HepG2 (cell line): ENCODE data around the gene TMEM121. TPM values are rescaled to one million over a fixed set of nuclear protein-coding genes. Genes with fewer than 3 reads are reported as not detected.

Source experiments
- ATAC-seq: fragments of 200-7000 bp; cut with Tn5 transposase; 3 replicates; pipeline ENCODE4 v1.9.1; 2020; ENCODE audit warnings: mild to moderate bottlenecking, moderate library complexity
- BruUV-seq: library from RNA; stranded (reverse); fragments of 400-500 nt; replicated peaks from 2 replicates; lab custom pipeline; 2021; lab: Mats Ljungman, UMichigan
- CTCF ChIA-PET: fragments of 300-600 bp; formaldehyde crosslinking; extraction: SDS; loops from one replicate; lab custom pipeline; 2021; ENCODE audit warnings: low total read pairs, inconsistent platforms, low intra/inter-chr PET ratio; lab: Yijun Ruan, JAX
- POLR2A ChIA-PET: fragments of 350-600 bp; sonication (Branson Sonifier 250); formaldehyde crosslinking; loops from one replicate; lab custom pipeline; 2020; ENCODE audit warnings: antibody characterized with exemption, inconsistent platforms; lab: Yijun Ruan, JAX
- DNase-seq: peaks from one replicate; pipeline ENCODE4 v3.0.0-alpha.2; 2015; ENCODE audit warnings: low spot score
- FAIRE-seq: peaks from 3 replicates; lab custom pipeline; 2011; peaks lifted over from hg19 to GRCh38; lab: Jason Lieb, UNC
- H2AFZ ChIP-seq: one replicate; pipeline ENCODE4 v1.6.1; 2011; ENCODE audit warnings: low read length, inconsistent platforms
- H3K27ac ChIP-seq: fragments of 300-600 bp; 3 replicates; pipeline ENCODE4 v1.8.0; 2011; ENCODE audit warnings: mixed run types, mild to moderate bottlenecking, mixed read lengths, low read length, inconsistent platforms; ENCODE audit not compliant: insufficient read depth; ENCODE audit errors: extremely low read length
- H3K27me3 ChIP-seq, 2 experiments: fragments of 200-600 bp in 1 of 2; 2 replicates in 1 of 2; 3 replicates in 1 of 2; pipeline versions ENCODE4 v1.6.0 to v1.8.0; 2011; ENCODE audit warnings: low read length in 2 of 2, mild to moderate bottlenecking in 2 of 2, moderate library complexity in 2 of 2, inconsistent platforms in 1 of 2; ENCODE audit not compliant: insufficient read depth in 2 of 2, control insufficient read depth in 1 of 2
- H3K36me3 ChIP-seq, 2 experiments: fragments of 200-600 bp in 1 of 2; replicated peaks in 1 of 2; 2 replicates in 1 of 2; 3 replicates in 1 of 2; pipeline versions ENCODE4 v1.5.1 to v1.8.0; 2011; ENCODE audit warnings: low read length in 2 of 2, inconsistent platforms in 1 of 2; ENCODE audit not compliant: insufficient read depth in 2 of 2, control insufficient read depth in 1 of 2
- H3K4me1 ChIP-seq: 2 replicates; pipeline ENCODE4 v1.5.1; 2012; ENCODE audit warnings: low read length, inconsistent platforms; ENCODE audit not compliant: insufficient read depth
- H3K4me2 ChIP-seq: 2 replicates; pipeline ENCODE4 v1.6.0; 2011; ENCODE audit warnings: low read depth, low read length, inconsistent platforms
- H3K4me3 ChIP-seq, 3 experiments: fragments of 200-600 bp in 1 of 3; sonication (generic), shearing (Covaris generic) in 1 of 3; replicated peaks in 1 of 3; 2 replicates each; pipeline ENCODE4 v1.5.1; 2011 to 2016; ENCODE audit warnings: low read length in 3 of 3, inconsistent platforms in 2 of 3, low read depth in 2 of 3, mild to moderate bottlenecking in 2 of 3, control low read depth in 1 of 3, mixed read lengths in 1 of 3; ENCODE audit not compliant: insufficient read depth in 1 of 3
- H3K79me2 ChIP-seq: one replicate; pipeline ENCODE4 v1.6.1; 2011; ENCODE audit warnings: low read length, inconsistent platforms; ENCODE audit not compliant: insufficient read depth
- H3K9ac ChIP-seq: 2 replicates; pipeline ENCODE4 v1.6.0; 2011; ENCODE audit warnings: mild to moderate bottlenecking, low read depth, low read length, inconsistent platforms; ENCODE audit not compliant: insufficient read depth
- H3K9me3 ChIP-seq: 2 replicates; pipeline ENCODE4 v1.5.1; 2012; ENCODE audit warnings: mild to moderate bottlenecking, low read length
- H4K20me1 ChIP-seq: 2 replicates; pipeline ENCODE4 v1.6.0; 2011; ENCODE audit warnings: inconsistent platforms, mild to moderate bottlenecking, low read length, moderate library complexity; ENCODE audit not compliant: insufficient read depth
- AHR ChIP-seq: IDR thresholded peaks from 2 replicates; pipeline ENCODE4 v1.6.1; 2018; ENCODE audit warnings: missing genetic modification reagents, missing compliant biosample characterization
- ARID5B ChIP-seq: IDR thresholded peaks from 2 replicates; pipeline ENCODE4 v1.4.0; 2020; ENCODE audit warnings: mild to moderate bottlenecking, missing genetic modification reagents
- FOXA3 ChIP-seq: IDR thresholded peaks from 2 replicates; pipeline ENCODE4 v1.6.1; 2016; ENCODE audit warnings: missing genetic modification reagents, missing compliant biosample characterization
- KDM5A ChIP-seq: fragments of 200-600 bp; sonication (generic); IDR thresholded peaks from 2 replicates; pipeline ENCODE4 v1.7.0; 2018; ENCODE audit warnings: antibody characterized with exemption, mild to moderate bottlenecking, low read length, borderline replicate concordance
- MED8 ChIP-seq: sonication (generic); formaldehyde crosslinking; IDR thresholded peaks from 2 replicates; pipeline ENCODE4 v1.8.1; 2023; ENCODE audit warnings: mild to moderate bottlenecking, missing genetic modification reagents; ENCODE audit not compliant: insufficient replicate concordance
- MXI1 ChIP-seq: IDR thresholded peaks from 3 replicates; pipeline ENCODE4 v1.6.1; 2012; ENCODE audit warnings: low read depth, low read length, inconsistent platforms, borderline replicate concordance
- ZBTB34 ChIP-seq: sonication (generic); formaldehyde crosslinking; IDR thresholded peaks from 2 replicates; pipeline ENCODE4 v1.8.0; 2022; ENCODE audit warnings: mild to moderate bottlenecking, missing genetic modification reagents
- ZFP36 ChIP-seq: fragments of 150-350 bp; IDR thresholded peaks from 2 replicates; pipeline ENCODE4 v1.6.1; 2018; ENCODE audit warnings: borderline replicate concordance, low read length, low read depth; ENCODE audit not compliant: partially characterized antibody
- ZKSCAN5 ChIP-seq: sonication (generic); formaldehyde crosslinking; IDR thresholded peaks from 2 replicates; pipeline ENCODE4 v1.5.1; 2020; ENCODE audit warnings: mild to moderate bottlenecking, missing genetic modification reagents
- ZNF235 ChIP-seq: sonication (generic); formaldehyde crosslinking; IDR thresholded peaks from 2 replicates; pipeline ENCODE4 v1.8.1; 2023; ENCODE audit warnings: mild to moderate bottlenecking, missing genetic modification reagents, borderline replicate concordance
- ZNF512B ChIP-seq: sonication (generic); formaldehyde crosslinking; IDR thresholded peaks from 2 replicates; pipeline ENCODE4 v1.5.1; 2020; ENCODE audit warnings: missing genetic modification reagents, mild to moderate bottlenecking, borderline replicate concordance
- ZNF550 ChIP-seq: sonication (generic); formaldehyde crosslinking; IDR thresholded peaks from 2 replicates; pipeline ENCODE4 v1.4.0; 2020; ENCODE audit warnings: mild to moderate bottlenecking, missing genetic modification reagents, borderline replicate concordance
- WGBS: methylation state at CpG from one replicate; pipeline ENCODE4 v1.1.6; 2017; ENCODE audit warnings: low lambda C conversion rate; 5-methylcytosine and 5-hydroxymethylcytosine counted together
- in situ Hi-C: cut with HindIII; loops from 2 replicates; pipeline ENCODE4 v1.10.0; 2017; ENCODE audit warnings: low pct_unique_long_range_greater_than_20kb; ENCODE audit not compliant: extremely low pct_ligation_motif_present
- intact Hi-C: fragments of 100-400 bp; cut with micrococcal nuclease; formaldehyde crosslinking; loops from one replicate; pipeline ENCODE4 v1.10.0; 2022; ENCODE audit not compliant: unreplicated experiment
- polyA plus RNA-seq, 8 experiments: library from polyadenylated mRNA; depleted of rRNA in 3 of 8; stranded (reverse) in 7 of 8; unstranded in 1 of 8; fragments of >200 nt; fragmentation: Illumina TruSeq in 4 of 8; extraction: Trizol in 4 of 8; gene quantifications; 2 replicates each; pipeline versions ENCODE4 v1.2.1 to v1.2.3, GENCODE V29; 2011 to 2016; ENCODE audit warnings: low read depth in 4 of 8, missing spikeins in 1 of 8, mixed read lengths in 1 of 8; ENCODE audit not compliant: insufficient read depth in 1 of 8
- total RNA-seq, 5 experiments: library from RNA; depleted of rRNA; stranded (reverse); fragments of >200 nt; fragmentation: Illumina TruSeq; extraction: Trizol; gene quantifications; 2 replicates each; pipeline ENCODE4 v1.2.3, GENCODE V29; 2016; ENCODE audit warnings: low read depth in 1 of 5

TMEM121 gene
- total and polyA plus RNA-seq, 2 of the 13 experiments (the other 11 are each of a cell fraction or from before 2014, with no cell fraction given): 6.6 to 19.0 TPM

- ATAC-seq (no peak), FAIRE-seq (no peak), DNase-seq (no peak)
- no peaks in the 10 kb centered on the region for H4K20me1 ChIP-seq
- WGBS: 37% methylated on average over 12 of the region's 17 CpGs
- peaks cover 32% of the 10 kb centered on the region for H3K4me1 ChIP-seq
- no peak overlapping the region for H3K9ac ChIP-seq
- no peak for TF ChIP-seq KDM5A
- TF ChIP-seq AHR (CRISPR knock-in tag): no peak
- TF ChIP-seq ZFP36: no peak
- TF ChIP-seq ZBTB34: no peak
- no peak for TF ChIP-seq MXI1
- no peak for TF ChIP-seq ZKSCAN5 (CRISPR knock-in tag)
- TF ChIP-seq MED8: no peak
- no peak for TF ChIP-seq ZNF235 (CRISPR knock-in tag)
- no peak for TF ChIP-seq ZNF550
- TF ChIP-seq ZNF512B: no peak
- TF ChIP-seq ARID5B (CRISPR knock-in tag): no peak
- no peak for TF ChIP-seq FOXA3 (CRISPR knock-in tag)
- in situ Hi-C loops (no loop called here), intact Hi-C loops (no loop called here)
- no peaks in the 10 kb centered on the region for H3K79me2 ChIP-seq
- peaks cover 5 to 50% of the 10 kb centered on the region in 2 experiments; a peak in 4 of 5 replicates for H3K27me3 ChIP-seq
- no peak overlapping the region for H3K27ac ChIP-seq
- H3K4me2 ChIP-seq: no peak overlapping the region
- no TSS peak for BruUV-seq
- H3K4me3 ChIP-seq: no peak overlapping the region
- CTCF ChIA-PET: no interaction called here
- no peak overlapping the region for H2AFZ ChIP-seq
- POLR2A ChIA-PET: no interaction called here
- H3K9me3 ChIP-seq: no peaks in the 10 kb centered on the region
- no peaks in the 10 kb centered on the region for H3K36me3 ChIP-seq
Measured at GRCh38 chr14:105507247-105507646, 19.1 kb upstream of the TMEM121 start.
